Activated CD4-positive, alpha-beta T cell treated with anti-CD3 and anti-CD28 coated beads, Interleukin-2, amount 50 U/mL, for 4 hours (primary cell): ENCODE data around the gene UGT1A4.

Experiments used
- DNase-seq, 2 experiments: peaks; one replicate each; pipeline ENCODE4 v3.0.0-alpha.2; 2020

The UGT1A4 gene

DNA sequence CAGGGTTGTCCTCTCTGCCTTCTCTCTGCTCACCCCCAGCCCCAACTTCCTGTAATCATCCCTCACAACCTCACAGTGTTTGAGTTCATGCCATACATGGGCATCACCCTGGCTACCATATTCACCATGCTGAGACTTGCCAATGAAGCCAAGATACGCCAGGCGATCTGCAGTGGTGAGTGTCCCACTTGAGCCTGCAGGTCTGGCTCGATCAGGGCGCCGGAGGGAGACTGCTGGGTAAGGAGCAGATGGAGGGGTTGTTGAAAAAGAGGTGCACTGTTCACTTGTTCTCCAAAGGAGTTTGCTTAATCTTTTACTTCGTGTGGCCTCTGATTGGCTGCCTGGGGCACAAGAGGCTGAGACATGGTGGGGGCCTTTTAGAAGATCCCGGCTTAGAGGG, 74.2 kb downstream of the UGT1A4 start:
- DNase-seq = no peak

DNA sequence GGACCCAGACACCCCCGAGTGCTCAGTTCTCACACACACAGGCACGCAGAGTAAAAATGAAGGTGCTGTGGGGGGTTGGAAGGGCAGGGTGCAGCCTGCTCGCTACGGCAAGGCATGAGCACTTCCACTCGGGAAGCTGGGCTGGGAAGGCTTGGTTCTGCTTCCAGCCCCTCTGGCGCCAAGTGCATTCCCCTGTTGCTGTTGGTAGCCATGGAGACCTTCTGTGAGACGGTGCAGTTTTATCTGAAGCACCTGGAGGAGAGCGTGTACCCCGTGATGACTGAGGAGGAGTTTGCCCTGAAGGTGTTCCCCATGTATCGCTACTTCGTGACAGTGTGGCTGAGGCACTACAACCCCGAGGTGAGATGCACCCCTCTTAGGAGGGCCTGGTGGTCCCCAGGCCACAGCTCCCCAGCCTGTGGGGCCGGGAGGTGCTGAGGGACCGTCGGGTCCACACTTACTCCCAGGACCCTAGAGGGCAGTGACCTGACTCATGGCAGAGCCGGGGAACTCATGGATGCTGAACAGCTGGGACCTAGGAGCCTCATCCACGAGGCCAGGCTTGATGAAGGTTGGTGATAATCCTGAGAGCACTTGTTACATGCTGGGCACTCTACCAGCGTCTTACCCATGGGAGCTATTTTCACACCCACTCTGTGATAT, 75.1 kb downstream of the UGT1A4 start:
- no peak for DNase-seq

DNA sequence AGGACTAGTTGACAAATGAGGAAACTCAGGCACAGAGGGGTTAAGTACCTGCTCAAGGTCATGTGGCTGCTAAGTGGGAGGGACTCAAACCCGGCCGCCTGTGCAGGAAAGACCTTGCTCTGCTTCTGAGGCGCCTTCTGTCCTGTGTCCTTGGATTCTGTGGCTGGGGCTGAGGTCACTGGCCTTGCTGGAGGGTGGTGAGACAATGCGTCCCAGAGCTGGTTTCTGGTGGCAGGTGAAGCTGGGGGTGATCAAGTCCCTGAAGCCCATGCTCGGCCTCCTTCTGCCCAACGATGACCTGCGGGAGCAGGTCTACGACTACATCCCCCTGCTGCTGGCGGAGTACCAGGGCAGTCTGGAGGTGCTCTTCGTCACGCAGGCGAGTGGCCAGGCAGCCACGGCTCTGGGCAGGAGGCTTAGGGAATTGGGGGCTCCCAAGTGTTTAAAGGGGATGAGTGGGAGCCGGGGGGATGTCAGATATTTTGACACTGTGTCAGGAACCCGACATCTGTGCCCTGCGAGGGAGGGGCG, 75.7 kb downstream of the UGT1A4 start:
- DNase-seq = no peak

- no peak for DNase-seq
Observed at GRCh38 chr2:233795735-233796171, 77.2 kb downstream of the UGT1A4 start.

- no peak for DNase-seq
Observed at GRCh38 chr2:233796254-233796653, 77.7 kb downstream of the UGT1A4 start.

DNA sequence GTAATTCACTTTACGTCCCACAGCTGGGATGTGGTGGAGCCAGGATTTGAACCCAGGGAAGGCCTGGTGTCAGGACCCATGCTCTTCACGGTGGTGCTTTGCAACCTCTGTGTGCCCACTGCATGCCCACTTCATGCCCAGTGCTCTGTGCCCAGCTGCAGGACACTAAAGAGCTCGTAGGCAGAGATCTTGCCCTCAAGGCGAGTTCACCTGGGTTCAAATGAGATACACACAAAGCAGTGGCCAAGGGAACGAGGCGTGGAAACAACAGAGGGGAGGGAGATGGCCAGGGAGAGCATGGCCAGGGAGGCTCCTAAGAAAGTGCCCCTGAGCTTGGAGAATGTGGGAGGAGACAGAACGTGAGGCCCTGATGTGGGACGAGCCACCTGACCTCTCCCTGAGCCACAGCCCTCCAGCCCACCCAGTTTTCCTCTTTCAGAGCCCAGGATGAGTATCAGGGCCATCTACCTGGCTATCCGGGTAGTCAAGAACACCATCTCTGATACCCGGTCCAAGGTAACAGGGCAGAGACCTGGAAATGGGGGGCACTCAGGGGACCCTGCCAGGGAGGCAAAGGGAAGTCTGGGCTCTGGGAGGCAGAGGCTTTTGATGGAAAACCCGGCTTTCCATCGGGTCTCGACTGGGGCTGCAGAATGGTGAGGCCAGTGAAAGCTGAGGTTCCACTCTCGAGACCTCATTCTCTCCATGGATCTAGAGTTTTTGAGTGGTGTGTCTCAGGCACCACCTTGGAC, 80.0 kb downstream of the UGT1A4 start:
- DNase-seq = no peak

- no peak for DNase-seq
Observed at GRCh38 chr2:233799087-233799665, 80.6 kb downstream of the UGT1A4 start.

DNA sequence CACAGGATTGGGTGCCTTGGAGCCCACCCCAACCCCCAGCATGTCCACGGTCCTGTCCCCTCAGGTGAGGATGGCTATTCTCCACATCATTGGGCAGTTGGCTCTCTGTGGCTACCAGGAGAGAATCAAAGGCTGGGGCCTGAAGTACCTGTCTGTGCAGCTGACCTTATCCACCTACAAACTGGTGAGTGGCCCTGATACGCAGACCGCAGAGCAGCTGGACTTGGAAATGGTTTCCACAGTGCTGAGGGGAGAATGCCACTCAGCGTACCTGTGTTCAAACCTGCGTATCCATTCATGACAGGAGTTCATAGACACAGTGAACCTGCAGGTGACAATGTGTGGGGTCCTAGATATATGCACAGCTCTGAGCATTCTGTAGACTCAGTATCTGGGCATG, 81.2 kb downstream of the UGT1A4 start:
- DNase-seq = no peak

- no peak for DNase-seq
Observed at GRCh38 chr2:233800208-233800607, 81.7 kb downstream of the UGT1A4 start.

DNA sequence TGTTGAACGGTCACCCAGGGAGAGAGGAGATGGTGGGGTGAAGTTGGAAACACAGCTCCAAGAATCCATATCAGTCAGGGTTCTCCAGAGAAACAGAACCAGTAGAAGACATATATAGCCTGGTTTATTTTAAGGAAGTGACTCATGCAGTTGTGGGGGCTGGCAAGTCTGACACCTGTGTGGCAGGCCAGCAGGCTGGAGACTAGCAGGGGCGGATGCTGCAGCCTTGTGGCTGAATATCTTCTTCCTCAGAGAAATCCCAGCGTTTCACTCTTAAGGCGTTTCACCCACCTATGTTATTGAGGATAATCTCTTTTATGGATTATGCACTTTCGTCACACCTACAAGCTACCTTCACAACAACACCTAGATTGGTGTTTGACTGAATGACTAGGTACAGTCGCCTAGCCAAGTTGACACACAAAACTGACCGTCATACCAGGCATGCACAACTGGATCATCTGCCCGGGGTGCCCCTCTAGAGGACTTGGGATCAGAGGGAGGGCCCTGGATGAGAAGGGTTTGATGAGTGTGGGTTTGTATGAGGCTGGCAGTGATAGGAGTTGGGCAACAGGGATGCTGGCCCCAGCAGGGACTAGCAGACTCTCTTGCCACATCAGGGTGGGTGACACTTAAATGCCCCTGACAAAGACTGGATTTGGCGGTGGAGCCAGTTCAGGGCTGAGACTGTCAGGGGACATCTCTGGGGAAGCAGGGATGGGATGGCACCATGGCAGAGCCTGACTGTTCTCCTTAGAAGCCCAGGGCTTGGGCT, 83.0 kb downstream of the UGT1A4 start:
- no peak for DNase-seq

DNA sequence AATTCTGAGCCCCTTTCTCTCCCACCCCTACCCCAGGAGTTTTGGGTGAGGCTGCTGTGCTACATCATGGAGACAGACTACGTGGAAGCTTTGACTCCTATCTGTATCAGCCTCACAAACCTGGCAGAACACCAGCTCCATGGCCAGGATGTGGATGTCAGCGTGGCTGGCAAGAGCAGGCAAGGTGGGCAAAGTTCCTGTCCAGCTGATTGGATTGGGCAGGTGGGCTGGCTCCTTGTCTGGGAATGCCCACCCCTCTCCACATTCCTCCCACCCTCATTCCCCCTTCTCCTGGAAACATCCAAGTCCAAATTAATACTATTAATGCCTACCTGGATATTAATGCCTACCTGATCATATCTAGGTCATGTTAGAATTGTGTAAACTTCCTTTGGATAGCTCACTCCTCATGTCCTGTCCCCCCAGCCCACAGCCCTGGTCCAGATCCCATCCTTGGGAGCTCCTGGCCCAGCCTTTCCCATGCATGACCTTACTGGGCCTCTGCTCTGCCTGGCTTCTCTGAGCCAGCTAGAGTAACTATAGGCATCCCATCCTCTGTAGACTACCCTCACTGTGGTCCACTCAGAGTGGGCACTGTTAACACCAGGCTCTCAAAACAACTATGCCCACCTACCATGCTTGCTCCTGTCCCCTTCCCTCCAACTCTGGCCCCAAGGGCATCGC, 83.7 kb downstream of the UGT1A4 start:
- no peak for DNase-seq

GRCh38 chr2:233803292-233803911, 84.9 kb downstream of the UGT1A4 start:
- no peak for DNase-seq

- DNase-seq = no peak
Observed at GRCh38 chr2:233803994-233804393, 85.5 kb downstream of the UGT1A4 start.

DNA sequence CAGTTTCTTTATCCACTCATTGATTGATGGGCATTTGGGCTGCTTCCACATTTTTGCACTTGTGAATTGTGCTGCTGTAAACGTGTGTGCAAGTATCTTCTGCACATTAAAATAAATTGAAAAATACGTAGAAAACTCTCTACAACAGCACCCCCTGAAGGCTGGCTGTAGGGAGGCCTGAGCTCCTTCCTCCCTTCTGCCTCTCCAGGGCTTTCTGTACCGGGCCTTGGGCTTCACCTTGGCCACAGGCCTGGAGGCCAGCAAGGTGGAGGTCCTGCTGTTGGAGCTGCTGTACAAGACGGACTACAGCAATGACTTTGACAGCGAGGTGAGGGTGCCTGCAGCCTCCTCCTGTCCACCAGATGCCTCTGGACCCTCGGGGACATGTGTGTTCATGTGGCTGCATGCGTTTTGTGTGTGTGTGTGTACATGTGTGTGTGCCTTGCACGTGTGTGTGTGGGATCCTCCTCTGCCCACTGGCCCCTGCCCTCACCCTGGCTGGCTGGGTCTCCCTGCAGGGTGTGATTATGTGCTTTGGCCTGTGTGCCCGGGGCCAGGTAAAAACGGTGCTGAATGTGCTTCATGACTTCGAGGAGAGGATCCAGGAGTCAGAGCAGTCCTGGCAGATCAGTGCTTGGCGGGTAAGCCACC, 88.8 kb downstream of the UGT1A4 start:
- no peak for DNase-seq

DNA sequence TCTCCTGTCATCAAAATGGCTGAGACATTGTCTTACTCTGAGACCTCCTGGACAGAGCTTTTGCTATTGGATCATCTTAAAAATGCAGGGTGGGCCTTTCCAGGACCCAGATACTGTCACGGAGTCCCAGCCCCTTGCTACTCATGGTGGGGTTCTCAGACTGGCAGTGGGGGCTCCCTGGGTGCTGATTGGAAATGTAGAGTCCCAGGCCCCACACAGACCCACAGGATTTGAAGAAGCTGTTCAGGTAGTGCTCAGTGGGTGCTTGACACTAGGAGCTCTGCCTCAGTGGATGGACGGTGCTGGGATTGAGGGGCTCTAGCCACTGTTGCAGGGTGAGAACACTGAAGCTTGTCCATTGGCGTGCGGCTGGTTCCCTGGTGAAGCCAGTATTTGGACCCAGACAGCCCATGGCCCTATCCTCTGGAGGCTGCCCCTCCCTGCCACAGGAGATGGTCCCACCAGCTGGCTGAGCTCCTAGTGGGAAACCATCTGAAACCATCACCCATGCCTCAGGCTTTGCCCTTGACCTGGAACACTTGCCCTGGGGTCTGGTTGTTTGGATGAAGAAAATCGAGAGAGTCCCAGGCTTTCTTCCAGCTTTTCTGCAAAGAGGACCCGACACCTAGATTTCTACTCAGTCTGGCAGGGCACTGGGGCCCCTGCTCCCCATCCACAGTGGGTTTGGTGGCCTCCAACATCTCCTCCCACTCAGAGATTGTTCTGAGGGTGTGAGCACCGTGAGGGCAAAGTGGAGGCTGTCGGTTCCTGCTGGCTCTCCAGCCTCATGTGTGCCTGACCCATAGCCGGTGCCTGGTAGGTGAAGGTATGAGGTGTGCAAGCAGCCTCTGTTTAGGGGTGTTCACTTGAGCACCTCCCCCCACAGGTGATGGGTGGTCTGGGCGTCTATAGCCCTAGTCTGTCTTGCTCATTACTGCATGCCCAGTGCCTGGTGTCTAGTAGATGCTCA, 89.7 kb downstream of the UGT1A4 start:
- no peak for DNase-seq

- no peak for DNase-seq
Observed at GRCh38 chr2:233810385-233810784, 91.8 kb downstream of the UGT1A4 start.

DNA sequence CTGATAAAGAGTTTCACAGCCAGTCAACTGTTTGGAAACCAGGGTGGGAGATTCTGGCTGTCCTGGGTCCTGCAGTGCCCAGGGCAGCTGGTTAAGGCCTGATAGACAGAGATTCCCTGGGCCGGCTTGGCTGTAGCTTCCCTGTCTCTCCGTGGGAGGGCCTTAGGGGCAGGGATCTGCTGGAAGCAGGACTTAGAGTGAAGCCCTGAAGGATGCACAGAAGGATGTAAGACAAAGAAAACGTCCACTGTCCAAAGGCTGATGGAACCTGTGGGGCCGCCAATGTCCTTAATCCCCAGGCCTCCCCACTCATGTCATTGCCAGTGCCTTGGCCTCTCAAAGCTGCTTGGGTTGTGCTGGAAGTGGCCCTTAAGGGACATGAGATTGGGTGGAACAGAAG, 92.6 kb downstream of the UGT1A4 start:
- DNase-seq = no peak

GRCh38 chr2:233811732-233812131, 93.2 kb downstream of the UGT1A4 start:
- DNase-seq = no peak

GRCh38 chr2:233813236-233814055, 94.9 kb downstream of the UGT1A4 start:
- no peak for DNase-seq
